ENCODE measurements around the gene LENG1. TPM values are rescaled to one million over a fixed set of nuclear protein-coding genes. Genes with fewer than 3 reads are reported as not detected.

Gene LENG1
- total RNA-seq, 1 donor from 2014 or later, result 11.5 TPM

DNA sequence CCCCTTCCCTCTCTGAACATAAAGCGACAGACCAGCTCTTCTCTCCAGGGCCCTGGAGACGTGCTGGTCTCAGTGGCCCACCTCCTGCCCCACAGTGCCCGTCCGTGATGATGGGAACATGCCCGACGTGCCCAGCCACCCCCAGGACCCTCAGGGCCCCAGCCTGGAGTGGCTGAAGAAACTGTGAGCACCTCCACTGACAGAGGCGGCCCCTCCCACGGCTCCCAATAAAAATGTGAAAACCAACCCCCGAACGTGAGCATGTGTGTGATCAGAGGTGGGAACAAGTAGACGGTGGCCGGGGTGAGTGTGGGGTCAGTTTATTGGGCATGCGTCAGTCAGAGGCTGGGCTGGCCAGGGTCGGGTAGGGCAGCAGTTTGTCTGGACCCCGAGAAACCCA is 52.8 kb downstream of the LENG1 start:
- TF ChIP-seq CTCF (conservative IDR thresholded peaks at IDR 0.05; ENCODE audit: low read depth, low read length), result no peak
- H3K4me3 ChIP-seq (ENCODE audit: low read depth, low read length), result no peak overlapping the region

GRCh38 chr19:54105796-54106195 is 53.7 kb downstream of the LENG1 start:
- DNase-seq (ENCODE audit: low read depth), result no peak
- no peak overlapping the region for H3K4me3 ChIP-seq (ENCODE audit: low read depth, low read length)
- TF ChIP-seq CTCF (conservative IDR thresholded peaks at IDR 0.05; ENCODE audit: low read depth, low read length), result no peak

More for the DNA sequence above, 52.8 kb downstream of the LENG1 start:
- DNase-seq (ENCODE audit: low read depth), result no peak

Other genes starting within 250 kb of the LENG1 start
- under 0.01 TPM in 1 of 2 replicates, not detected in the other for gene CACNG8, start 196.8 kb downstream of the LENG1 start, total RNA-seq
- gene CACNG6, start 168.1 kb downstream of the LENG1 start, total RNA-seq, result 0.29 and 0.94 TPM in 2 replicates
- 0.75 TPM in 1 of 2 replicates, not detected in the other for gene VSTM1, start 95.8 kb downstream of the LENG1 start, total RNA-seq
- not detected in 2 replicates for gene TARM1, start 78.4 kb downstream of the LENG1 start, total RNA-seq
- 0.22 TPM in 1 of 2 replicates, not detected in the other for gene OSCAR, start 58.9 kb downstream of the LENG1 start, total RNA-seq
- 35.9 and 39.6 TPM in 2 replicates for gene NDUFA3, start 56.9 kb downstream of the LENG1 start, total RNA-seq
- gene TFPT, start 44.1 kb downstream of the LENG1 start, total RNA-seq, result 22.1 and 39.6 TPM in 2 replicates
- 64.3 and 111 TPM in 2 replicates for gene PRPF31, start 44.0 kb downstream of the LENG1 start, total RNA-seq
- 17.7 and 20.5 TPM in 2 replicates for gene CNOT3, start 22.0 kb downstream of the LENG1 start, total RNA-seq
- gene TMC4, start 13.4 kb upstream of the LENG1 start, total RNA-seq, result 3.7 and 9.5 TPM in 2 replicates
- 109 and 218 TPM in 2 replicates for gene MBOAT7, start 29.9 kb upstream of the LENG1 start, total RNA-seq
- gene TSEN34, start 31.6 kb upstream of the LENG1 start, total RNA-seq, result 154 and 174 TPM in 2 replicates
- 2,374 and 2,446 TPM in 2 replicates for gene RPS9, start 41.1 kb upstream of the LENG1 start, total RNA-seq
- not detected in 2 replicates for gene LILRB3, start 63.3 kb upstream of the LENG1 start, total RNA-seq
- not detected in 2 replicates for gene LILRA6, start 83.1 kb upstream of the LENG1 start, total RNA-seq
- not detected in 2 replicates for gene LILRB5, start 97.6 kb upstream of the LENG1 start, total RNA-seq
- not detected in 2 replicates for gene LILRB2, start 121.4 kb upstream of the LENG1 start, total RNA-seq
- gene LILRA5, start 153.4 kb upstream of the LENG1 start, total RNA-seq, result not detected in 2 replicates
- not detected in 2 replicates for gene LILRA4, start 179.4 kb upstream of the LENG1 start, total RNA-seq
- gene LAIR1, start 205.2 kb upstream of the LENG1 start, total RNA-seq, result not detected in 2 replicates

All from epithelial cell of proximal tubule (primary cell).